BLaER1 (cell line): Measurements from ENCODE around the gene DLK1.

Experiments
- H3K27ac ChIP-seq: shearing (Covaris generic); formaldehyde crosslinking; 2 replicates; pipeline ENCODE4 v1.8.1; 2022
- H3K27me3 ChIP-seq: shearing (Covaris generic); formaldehyde crosslinking; 2 replicates; pipeline ENCODE4 v1.8.1; 2022
- H3K36me3 ChIP-seq: shearing (Covaris generic); formaldehyde crosslinking; 2 replicates; pipeline ENCODE4 v1.8.1; 2022
- H3K4me1 ChIP-seq: shearing (Covaris generic); formaldehyde crosslinking; 2 replicates; pipeline ENCODE4 v1.8.1; 2022
- H3K4me2 ChIP-seq: shearing (Covaris generic); formaldehyde crosslinking; 2 replicates; pipeline ENCODE4 v1.8.1; 2022
- H3K4me3 ChIP-seq: shearing (Covaris generic); formaldehyde crosslinking; 2 replicates; pipeline ENCODE4 v1.8.1; 2022
- H3K9ac ChIP-seq: shearing (Covaris generic); formaldehyde crosslinking; 2 replicates; pipeline ENCODE4 v1.8.1; 2022
- H3K9me3 ChIP-seq: shearing (Covaris generic); formaldehyde crosslinking; 2 replicates; pipeline ENCODE4 v1.8.1; 2022
- H4K20me1 ChIP-seq: shearing (Covaris generic); formaldehyde crosslinking; 2 replicates; pipeline ENCODE4 v1.8.1; 2022
- Cebpa-rat ChIP-seq: shearing (Covaris generic); IDR thresholded peaks from 2 replicates; pipeline ENCODE4 v1.8.1; 2022

Gene DLK1

GRCh38 chr14:100778951-100779690 lies 52.4 kb downstream of the DLK1 start:
- no peaks in the 10 kb centered on the region for H3K4me1 ChIP-seq
- H3K4me3 ChIP-seq, result no peak overlapping the region
- no peak overlapping the region for H3K4me2 ChIP-seq
- no peaks in the 10 kb centered on the region; the same call in 1 of the 2 replicates for H3K27me3 ChIP-seq
- TF ChIP-seq Cebpa-rat, result no peak
- H3K9me3 ChIP-seq, result no peaks in the 10 kb centered on the region
- no peaks in the 10 kb centered on the region for H4K20me1 ChIP-seq
- H3K27ac ChIP-seq, result no peak overlapping the region
- H3K9ac ChIP-seq, result no peak overlapping the region
- H3K36me3 ChIP-seq, result no peaks in the 10 kb centered on the region

GRCh38 chr14:100779691-100780080 lies 53.0 kb downstream of the DLK1 start:
- Histone ChIP-seq H4K20me1 (no peaks in the 10 kb centered on the region), H3K4me2 (no peak overlapping the region), H3K4me1 (no peaks in the 10 kb centered on the region), H3K9me3 (no peaks in the 10 kb centered on the region), H3K27me3 (no peaks in the 10 kb centered on the region; the same call in 1 of the 2 replicates), H3K36me3 (no peaks in the 10 kb centered on the region), H3K9ac (no peak overlapping the region), H3K4me3 (no peak overlapping the region), H3K27ac (no peak overlapping the region)
- TF ChIP-seq Cebpa-rat, result no peak

- Histone ChIP-seq H4K20me1 (no peaks in the 10 kb centered on the region), H3K27me3 (no peaks in the 10 kb centered on the region; the same call in 1 of the 2 replicates), H3K4me1 (no peaks in the 10 kb centered on the region), H3K4me2 (no peak overlapping the region), H3K9me3 (no peaks in the 10 kb centered on the region), H3K4me3 (no peak overlapping the region), H3K27ac (no peak overlapping the region), H3K9ac (no peak overlapping the region), H3K36me3 (no peaks in the 10 kb centered on the region)
- no peak for TF ChIP-seq Cebpa-rat
Observed at GRCh38 chr14:100780246-100780645, 53.6 kb downstream of the DLK1 start.

GRCh38 chr14:100780646-100781355 lies 54.1 kb downstream of the DLK1 start:
- H3K4me3 ChIP-seq, result no peak overlapping the region
- no peaks in the 10 kb centered on the region for H3K36me3 ChIP-seq
- no peaks in the 10 kb centered on the region for H3K4me1 ChIP-seq
- no peak overlapping the region for H3K4me2 ChIP-seq
- no peaks in the 10 kb centered on the region for H4K20me1 ChIP-seq
- H3K9ac ChIP-seq, result no peak overlapping the region
- H3K9me3 ChIP-seq, result no peaks in the 10 kb centered on the region
- H3K27me3 ChIP-seq, result no peaks in the 10 kb centered on the region; the same call in 1 of the 2 replicates
- TF ChIP-seq Cebpa-rat, result no peak
- no peak overlapping the region for H3K27ac ChIP-seq

GRCh38 chr14:100781952-100782351 lies 55.3 kb downstream of the DLK1 start:
- H3K27me3 ChIP-seq, result no peaks in the 10 kb centered on the region; the same call in 1 of the 2 replicates
- no peaks in the 10 kb centered on the region for H3K9me3 ChIP-seq
- no peaks in the 10 kb centered on the region for H3K4me1 ChIP-seq
- no peak overlapping the region for H3K4me2 ChIP-seq
- H3K27ac ChIP-seq, result no peak overlapping the region
- no peak overlapping the region for H3K9ac ChIP-seq
- no peaks in the 10 kb centered on the region for H3K36me3 ChIP-seq
- no peak overlapping the region for H3K4me3 ChIP-seq
- no peaks in the 10 kb centered on the region for H4K20me1 ChIP-seq
- no peak for TF ChIP-seq Cebpa-rat

GRCh38 chr14:100782516-100783320 lies 56.0 kb downstream of the DLK1 start:
- no peaks in the 10 kb centered on the region for H3K36me3 ChIP-seq
- no peak overlapping the region for H3K9ac ChIP-seq
- no peak overlapping the region for H3K27ac ChIP-seq
- TF ChIP-seq Cebpa-rat, result no peak
- no peaks in the 10 kb centered on the region; the same call in 1 of the 2 replicates for H3K27me3 ChIP-seq
- H4K20me1 ChIP-seq, result no peaks in the 10 kb centered on the region
- H3K9me3 ChIP-seq, result no peaks in the 10 kb centered on the region
- H3K4me1 ChIP-seq, result no peaks in the 10 kb centered on the region
- H3K4me2 ChIP-seq, result no peak overlapping the region
- no peak overlapping the region for H3K4me3 ChIP-seq

GRCh38 chr14:100783630-100784370 lies 57.1 kb downstream of the DLK1 start:
- Histone ChIP-seq H3K9me3 (no peaks in the 10 kb centered on the region), H3K4me2 (no peak overlapping the region), H3K36me3 (no peaks in the 10 kb centered on the region), H3K27me3 (no peaks in the 10 kb centered on the region; the same call in 1 of the 2 replicates), H4K20me1 (no peaks in the 10 kb centered on the region), H3K9ac (no peak overlapping the region), H3K27ac (no peak overlapping the region), H3K4me3 (no peak overlapping the region), H3K4me1 (no peaks in the 10 kb centered on the region)
- no peak for TF ChIP-seq Cebpa-rat

- no peak for TF ChIP-seq Cebpa-rat
- Histone ChIP-seq H3K4me1 (no peaks in the 10 kb centered on the region), H3K4me3 (no peak overlapping the region), H3K27me3 (no peaks in the 10 kb centered on the region; the same call in 1 of the 2 replicates), H3K4me2 (no peak overlapping the region), H4K20me1 (no peaks in the 10 kb centered on the region), H3K36me3 (no peaks in the 10 kb centered on the region), H3K27ac (no peak overlapping the region), H3K9ac (no peak overlapping the region), H3K9me3 (no peaks in the 10 kb centered on the region)
Observed at GRCh38 chr14:100784523-100785337, 58.0 kb downstream of the DLK1 start.

- no peak for TF ChIP-seq Cebpa-rat
- Histone ChIP-seq H3K4me1 (no peaks in the 10 kb centered on the region), H4K20me1 (no peaks in the 10 kb centered on the region), H3K27me3 (no peaks in the 10 kb centered on the region; the same call in 1 of the 2 replicates), H3K4me3 (no peak overlapping the region), H3K27ac (no peak overlapping the region), H3K9me3 (no peaks in the 10 kb centered on the region), H3K36me3 (no peaks in the 10 kb centered on the region), H3K4me2 (no peak overlapping the region), H3K9ac (no peak overlapping the region)
Observed at GRCh38 chr14:100785338-100785615, 58.6 kb downstream of the DLK1 start.
